HG03159 (cell line): Measurements from ENCODE around the gene ATG4D.
"Not testable (repeated sequence)": the region's sequence is repeated elsewhere in the genome, so short reads cannot be mapped to it uniquely, and the experiment has no call there.

ENCODE experiments used
- ATAC-seq: cut with Tn5 transposase; IDR thresholded peaks from one replicate; pipeline ENCODE4 v1.9.1; 2021; ENCODE audit warnings: mild to moderate bottlenecking, moderate library complexity; ENCODE audit not compliant: unreplicated experiment

Gene ATG4D

GRCh38 chr19:10550336-10550735, 6.6 kb downstream of the ATG4D start:
- no peak for ATAC-seq

- ATAC-seq, result not testable (repeated sequence)
Observed at GRCh38 chr19:10551006-10551405, 7.3 kb downstream of the ATG4D start.

DNA sequence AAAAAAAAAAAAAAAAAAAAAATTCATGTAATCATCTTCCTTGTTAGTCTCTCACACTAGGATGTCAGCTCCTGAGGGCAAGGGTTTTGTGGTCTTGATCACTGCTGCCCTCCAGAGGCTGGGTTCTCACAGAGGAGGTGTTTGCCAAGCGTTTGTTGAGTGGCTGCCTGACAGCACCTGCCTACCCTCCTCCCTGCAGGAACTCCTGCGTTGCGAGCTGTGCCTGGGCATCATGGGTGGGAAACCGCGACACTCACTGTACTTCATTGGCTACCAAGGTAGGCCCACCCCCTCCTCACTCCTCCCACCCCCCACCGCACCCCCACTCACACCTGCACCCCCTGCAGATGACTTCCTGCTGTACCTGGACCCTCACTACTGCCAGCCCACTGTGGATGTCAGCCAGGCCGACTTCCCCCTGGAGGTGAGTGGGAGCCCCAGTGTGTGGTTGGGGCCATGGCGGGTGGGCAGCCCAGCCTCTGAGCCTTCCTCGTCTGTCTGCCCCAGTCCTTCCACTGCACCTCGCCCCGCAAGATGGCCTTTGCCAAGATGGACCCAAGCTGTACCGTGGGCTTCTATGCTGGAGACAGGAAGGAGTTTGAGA, 8.1 kb downstream of the ATG4D start:
- ATAC-seq, result no peak

DNA sequence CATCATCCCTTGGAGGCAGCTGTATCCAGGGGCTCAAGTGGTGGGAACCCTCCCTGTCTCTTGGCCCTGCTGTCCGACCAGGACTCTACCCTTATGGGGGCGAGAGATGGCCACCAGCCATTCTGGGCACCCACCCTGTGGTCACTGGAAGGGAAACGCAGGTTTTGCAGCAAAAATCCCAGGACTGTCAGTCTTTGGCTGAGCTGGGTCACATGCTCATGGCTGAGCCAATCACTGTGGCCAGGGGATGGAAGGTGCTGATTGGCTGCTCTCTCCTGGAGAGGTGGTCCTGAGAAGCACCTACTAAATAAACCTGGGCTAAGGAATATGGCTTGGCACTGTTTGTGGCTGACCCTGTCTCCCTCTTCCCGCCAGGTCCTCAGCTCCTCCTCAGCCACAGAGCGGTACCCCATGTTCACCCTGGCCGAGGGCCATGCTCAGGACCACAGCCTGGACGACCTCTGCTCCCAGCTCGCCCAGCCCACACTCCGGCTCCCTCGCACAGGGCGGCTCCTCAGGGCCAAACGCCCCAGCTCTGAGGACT, 8.9 kb downstream of the ATG4D start:
- ATAC-seq, result no peak

- no peak for ATAC-seq
Observed at GRCh38 chr19:10553087-10553667, 9.5 kb downstream of the ATG4D start.

DNA sequence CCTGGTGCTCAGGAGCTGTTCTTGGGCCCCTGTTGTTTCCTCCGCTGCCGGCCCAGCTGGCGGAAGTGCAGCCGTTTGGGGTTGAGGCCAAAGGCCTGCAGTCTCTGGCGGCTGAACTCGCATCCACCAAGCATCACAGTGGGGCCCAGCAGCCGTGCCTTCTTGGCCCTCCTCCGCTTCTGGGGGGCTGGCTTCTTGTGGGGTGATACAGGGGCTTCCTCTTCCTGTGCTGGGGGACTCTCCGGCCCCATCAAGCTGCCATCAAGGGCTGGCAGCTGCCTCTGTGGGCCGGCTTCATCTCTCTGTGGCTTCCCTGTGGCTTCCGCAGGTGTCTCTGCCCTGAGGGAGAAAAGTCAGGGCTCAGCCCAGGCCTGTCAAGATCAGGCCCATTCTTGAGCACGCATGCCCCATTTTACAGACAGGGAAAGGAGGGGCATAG, 10.3 kb downstream of the ATG4D start:
- ATAC-seq, result peak; percentile 57

DNA sequence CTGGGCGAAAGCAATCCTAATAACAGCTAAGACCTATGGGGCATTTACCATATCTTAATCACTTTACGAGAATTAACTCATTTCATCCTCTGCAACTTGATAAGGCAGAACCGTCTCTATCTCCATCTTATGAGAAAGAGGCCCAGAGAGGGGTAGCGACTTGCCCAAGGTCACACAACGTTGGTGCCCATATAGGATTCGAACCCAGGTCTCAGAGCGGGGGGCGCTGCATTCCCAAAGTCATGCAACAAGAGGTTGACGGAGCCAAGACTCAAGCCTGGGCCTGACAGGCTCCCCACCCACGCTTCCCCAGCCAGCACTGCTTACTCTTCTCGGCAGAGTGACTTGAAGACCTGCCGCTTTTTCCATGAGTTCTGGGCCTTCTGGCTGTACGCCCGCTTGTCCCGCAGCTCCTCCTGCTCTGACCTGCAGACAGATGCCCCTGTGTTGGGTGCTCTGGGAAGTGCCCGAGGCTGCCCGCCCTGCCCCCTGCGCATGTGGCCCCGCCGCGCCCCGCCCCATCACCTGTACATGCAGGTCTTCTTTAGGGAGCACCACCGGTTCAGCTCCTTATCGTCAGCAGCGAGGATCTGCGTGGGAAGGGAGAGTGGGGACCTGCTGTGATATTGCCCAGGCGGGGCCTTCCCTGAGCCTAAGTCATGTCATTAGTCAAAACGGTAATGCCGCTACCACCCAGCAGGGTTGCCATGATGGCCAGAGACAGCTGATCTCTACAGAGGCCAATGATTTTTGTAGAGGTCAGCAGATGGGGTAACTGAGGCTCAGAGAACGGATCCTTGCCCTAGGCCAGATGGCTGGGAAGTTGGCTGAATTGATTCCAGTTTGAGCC, 11.3 kb downstream of the ATG4D start:
- no peak for ATAC-seq

DNA sequence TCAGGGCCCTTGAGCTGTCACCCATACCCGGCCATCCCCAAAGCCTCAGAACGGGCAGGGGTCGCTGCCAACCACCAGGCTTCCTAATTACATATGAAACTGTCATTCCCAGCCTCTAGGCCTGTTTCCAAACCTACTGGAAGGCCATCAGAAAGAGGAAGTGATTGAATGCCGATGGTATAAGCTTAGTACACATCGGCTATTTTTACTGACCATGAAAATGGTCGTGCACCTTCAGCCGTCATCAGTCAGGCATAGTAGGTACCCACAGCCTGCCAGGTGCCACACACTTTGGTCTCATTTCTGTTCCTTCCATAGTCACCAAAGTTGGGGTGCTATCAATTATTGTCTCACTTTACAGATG, 11.9 kb downstream of the ATG4D start:
- no peak for ATAC-seq

DNA sequence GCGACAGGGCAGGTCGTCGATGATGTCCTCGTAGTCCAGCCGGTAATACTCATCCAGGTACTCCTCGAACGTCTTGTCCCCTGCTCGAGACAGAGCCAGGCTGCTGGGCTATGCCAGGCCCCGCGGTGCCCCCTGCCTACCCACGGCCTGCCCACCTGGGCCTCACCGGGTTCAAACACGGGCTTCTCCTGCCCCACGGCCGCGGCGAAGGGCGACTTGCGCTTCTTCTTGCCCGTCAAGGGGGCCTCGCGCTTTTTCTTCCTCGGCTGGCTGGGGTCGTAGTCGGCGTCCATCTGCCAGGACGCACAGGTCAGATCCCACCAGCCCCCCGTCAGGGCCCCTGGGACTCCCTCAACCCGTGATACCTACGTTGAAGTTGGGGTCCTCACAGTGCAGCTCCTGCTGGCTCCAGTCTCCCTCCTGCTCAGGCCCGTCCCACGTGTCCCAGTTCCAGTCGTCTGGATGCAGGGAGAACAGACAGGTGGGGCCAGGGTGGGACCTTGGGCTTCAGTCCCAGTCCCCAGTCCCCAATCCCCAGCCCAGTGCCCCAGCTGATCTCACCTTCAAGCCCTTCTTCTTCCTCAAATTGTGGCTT, 14.0 kb downstream of the ATG4D start:
- ATAC-seq, result no peak

GRCh38 chr19:10560154-10560553, 16.4 kb downstream of the ATG4D start:
- no peak for ATAC-seq

- ATAC-seq, result no peak
Observed at GRCh38 chr19:10562609-10563008, 18.9 kb downstream of the ATG4D start.

DNA sequence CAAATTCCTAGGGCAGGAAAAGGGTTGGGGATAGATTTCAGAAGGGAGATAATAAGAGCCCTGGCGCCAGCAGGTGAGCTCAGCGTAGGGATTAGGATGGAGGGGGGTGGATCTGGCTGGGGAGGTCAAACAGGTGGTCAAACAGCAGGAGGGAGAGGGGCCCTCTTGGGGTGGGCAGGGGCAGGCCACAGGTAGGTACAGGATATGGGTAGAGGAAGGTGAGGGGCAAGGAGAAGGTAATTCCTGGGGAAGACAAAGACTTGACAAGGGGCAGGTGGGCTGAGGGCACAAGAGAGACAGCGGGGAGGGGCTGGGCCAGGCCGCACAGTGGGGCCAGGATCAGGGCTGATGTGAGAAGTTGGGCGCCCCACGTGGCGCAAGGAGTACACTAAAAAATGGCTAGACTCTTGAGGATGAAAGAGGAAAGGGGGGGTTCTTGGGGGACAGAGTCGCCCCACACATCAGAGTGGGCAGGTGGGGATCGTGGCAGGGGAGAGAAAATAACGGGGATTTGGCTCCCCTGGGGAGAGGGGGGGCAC, 21.4 kb downstream of the ATG4D start:
- no peak for ATAC-seq

GRCh38 chr19:10565567-10566407, 22.1 kb downstream of the ATG4D start, which contains the start of gene KRI1:
Gene KRI1, minus strand, starts transcription at chr19:10566010. Its CDS starts 11 bp downstream, at chr19:10565999.
- peak; percentile 44 for ATAC-seq

DNA sequence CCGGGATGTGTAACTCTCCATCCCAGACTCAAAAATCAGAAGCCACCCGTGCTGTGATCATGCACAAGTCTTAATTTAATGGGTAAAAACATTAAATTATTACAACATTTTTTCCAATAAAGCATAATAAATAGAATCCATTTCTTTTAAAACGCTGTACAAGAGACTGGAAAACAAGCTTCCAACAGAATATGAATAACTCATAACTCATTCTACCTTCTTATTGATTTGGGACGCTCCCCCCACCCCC, 22.6 kb downstream of the ATG4D start:
- no peak for ATAC-seq

DNA sequence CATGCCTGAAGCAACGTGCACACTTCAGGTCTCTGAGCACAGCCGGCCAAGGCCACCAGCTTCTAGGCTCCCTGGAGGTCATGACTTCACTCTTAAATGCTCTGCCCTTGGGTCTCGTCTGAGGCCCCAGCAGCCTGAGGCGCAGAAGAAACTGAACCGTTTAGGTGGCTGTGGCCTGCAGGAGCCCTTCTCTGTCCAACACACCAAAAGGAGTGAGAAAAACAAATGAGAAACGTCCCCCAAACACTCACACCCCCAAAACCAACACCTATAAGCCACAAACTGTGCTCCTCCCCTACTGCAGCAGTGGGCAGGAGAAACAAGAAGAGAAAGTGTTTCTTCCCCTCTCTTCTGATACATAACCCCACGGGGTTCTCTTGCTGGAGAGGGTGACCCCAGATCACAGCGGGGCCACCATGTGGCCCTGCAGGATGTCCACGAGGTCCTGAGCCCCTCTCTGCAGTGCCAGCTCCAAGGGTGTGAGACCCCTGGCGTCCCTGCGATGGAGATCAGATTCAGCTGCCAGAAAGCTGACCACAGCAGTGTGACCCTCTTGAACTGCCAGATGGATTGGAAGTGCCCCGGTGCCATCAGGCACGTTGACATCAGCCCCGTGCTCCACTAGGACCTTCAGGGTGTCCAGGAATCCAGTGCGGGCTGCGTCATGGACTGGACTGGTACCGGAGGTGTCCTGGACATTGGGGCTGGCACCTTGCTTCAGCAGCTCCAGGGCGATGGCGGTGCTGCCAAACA, 23.1 kb downstream of the ATG4D start:
- ATAC-seq, result no peak

DNA sequence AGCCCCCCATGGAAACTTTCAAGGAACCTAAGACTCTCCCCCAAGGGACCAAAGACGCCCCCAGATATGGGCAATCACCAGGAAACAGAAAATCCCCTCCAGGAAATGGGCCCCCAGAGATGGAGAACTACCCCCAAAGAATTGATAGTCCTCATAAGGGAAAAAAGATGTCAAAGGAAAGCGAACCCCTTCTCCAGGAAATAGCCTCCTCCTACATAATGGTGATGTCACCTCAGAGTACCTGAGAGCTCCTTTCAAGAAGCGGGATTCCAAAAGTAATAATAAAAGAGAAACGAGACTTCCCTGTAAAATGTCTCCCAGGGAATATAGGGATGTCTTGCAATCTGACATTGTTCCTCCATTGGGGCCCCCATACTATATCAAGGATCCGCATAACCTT, 24.0 kb downstream of the ATG4D start:
- no peak for ATAC-seq

DNA sequence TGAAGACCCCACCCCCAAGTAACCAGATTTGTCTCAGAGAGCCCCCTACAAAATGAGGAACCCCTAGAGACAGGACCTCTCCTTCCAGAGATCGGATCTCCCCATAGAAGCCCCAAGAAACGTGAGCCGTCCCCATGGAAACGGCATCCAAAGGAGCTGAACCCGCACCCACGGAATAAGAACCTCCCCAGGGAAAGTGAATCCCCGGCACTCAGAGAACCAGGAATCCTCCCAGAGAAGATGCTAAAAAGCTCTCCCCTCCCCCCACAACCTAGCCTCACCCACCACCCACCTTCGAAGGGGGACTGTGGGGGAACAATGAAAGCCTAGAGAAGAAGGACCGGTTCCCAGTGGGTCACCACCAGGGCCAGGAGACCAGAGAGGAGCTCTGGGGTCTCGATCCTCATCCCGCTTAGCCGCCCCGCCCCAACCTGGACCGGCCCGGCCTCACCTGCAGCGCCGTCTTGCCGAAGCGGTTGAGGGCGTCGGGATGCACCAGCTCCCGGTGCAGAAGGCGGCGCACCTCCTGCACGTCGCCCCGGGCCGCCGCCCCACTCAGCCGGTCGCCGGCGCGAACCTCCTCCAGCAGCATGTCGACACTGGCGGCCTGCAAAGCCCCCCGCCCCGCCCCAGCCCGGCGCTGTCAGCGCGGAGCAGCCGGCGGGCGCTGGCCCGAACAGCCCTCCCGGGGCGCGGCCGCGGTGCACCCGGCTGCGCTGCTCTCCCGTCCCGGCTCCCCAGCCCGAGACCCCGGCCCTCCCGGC, 24.5 kb downstream of the ATG4D start:
- peak; percentile 6 for ATAC-seq

GRCh38 chr19:10568826-10569651, 25.3 kb downstream of the ATG4D start, which contains the start of gene CDKN2D:
Gene CDKN2D, minus strand, starts transcription at chr19:10568979. Its CDS starts 326 bp downstream, at chr19:10568653.
- ATAC-seq, result peak; percentile 58
